Measurements from ENCODE around the gene HLCS. TPM values are rescaled to one million over a fixed set of nuclear protein-coding genes. Genes with fewer than 3 reads are reported as not detected.
A peak's percentile ranks its signal among the peaks of the same experiment; 100 is the strongest.

The HLCS gene
- polyA plus RNA-seq, 1 donor (not counting 4 experiments of a cell fraction or from before 2014, with no cell fraction given) = 11.5 TPM

DNA sequence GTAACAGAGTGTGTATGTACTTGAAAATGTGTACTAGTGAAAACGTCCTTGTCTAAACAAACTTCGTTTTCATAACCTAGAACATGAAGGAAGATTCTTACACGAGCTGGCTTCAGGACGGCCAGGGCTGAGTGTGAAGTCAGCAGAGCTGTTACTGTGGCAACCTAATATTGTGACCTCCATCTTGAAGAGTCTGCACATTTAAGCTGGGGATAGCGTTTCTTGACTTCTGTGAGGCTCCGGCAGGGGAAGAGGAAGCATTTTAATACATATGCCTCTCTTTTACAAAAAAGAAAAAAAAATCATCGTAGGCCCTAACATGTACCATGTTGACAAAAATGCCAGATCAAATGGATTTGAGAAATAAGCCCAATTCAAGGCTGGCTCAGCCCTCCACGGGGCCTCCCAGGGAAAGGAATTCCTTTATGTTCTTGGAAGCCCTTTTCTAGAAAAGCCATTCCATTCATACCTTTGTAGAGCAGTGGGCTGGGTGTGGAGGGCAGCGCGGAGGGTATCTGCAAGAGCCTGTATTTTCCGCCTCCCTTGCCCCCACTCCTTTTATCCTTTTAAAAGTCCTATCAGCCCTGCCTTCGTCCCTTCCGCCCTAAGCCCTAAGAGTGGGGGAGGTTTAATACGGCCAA lies 216.4 kb downstream of the HLCS start:
- DNase-seq (ENCODE audit: low read depth, low spot score) = no peak
- TF ChIP-seq, protein P1, sequence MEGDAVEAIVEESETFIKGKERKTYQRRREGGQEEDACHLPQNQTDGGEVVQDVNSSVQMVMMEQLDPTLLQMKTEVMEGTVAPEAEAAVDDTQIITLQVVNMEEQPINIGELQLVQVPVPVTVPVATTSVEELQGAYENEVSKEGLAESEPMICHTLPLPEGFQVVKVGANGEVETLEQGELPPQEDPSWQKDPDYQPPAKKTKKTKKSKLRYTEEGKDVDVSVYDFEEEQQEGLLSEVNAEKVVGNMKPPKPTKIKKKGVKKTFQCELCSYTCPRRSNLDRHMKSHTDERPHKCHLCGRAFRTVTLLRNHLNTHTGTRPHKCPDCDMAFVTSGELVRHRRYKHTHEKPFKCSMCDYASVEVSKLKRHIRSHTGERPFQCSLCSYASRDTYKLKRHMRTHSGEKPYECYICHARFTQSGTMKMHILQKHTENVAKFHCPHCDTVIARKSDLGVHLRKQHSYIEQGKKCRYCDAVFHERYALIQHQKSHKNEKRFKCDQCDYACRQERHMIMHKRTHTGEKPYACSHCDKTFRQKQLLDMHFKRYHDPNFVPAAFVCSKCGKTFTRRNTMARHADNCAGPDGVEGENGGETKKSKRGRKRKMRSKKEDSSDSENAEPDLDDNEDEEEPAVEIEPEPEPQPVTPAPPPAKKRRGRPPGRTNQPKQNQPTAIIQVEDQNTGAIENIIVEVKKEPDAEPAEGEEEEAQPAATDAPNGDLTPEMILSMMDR (optimal IDR thresholded peaks at IDR 0.05 in 1 of 3, IDR thresholded peaks at IDR 0.05 in 1 of 3, conservative IDR thresholded peaks at IDR 0.05 in 1 of 3; ENCODE audit: extremely low read depth in 1 of 3, insufficient read depth in 2 of 3, low read length in 3 of 3) = no peak
- TF ChIP-seq EZH2 (IDR thresholded peaks at IDR 0.05; ENCODE audit: low read length) = no peak
- FAIRE-seq = no peak
- Histone ChIP-seq H3K4me2 (ENCODE audit: control insufficient read depth, extremely low read depth, insufficient read depth, low read depth, low read length) (no peak overlapping the region), H3K9me3 (ENCODE audit: control insufficient read depth, low read depth, low read length) (no peaks in the 10 kb centered on the region), H3K27me3 (ENCODE audit: control insufficient read depth, extremely low read depth, insufficient read depth, low read length) (peaks cover 23% of the 10 kb centered on the region), H3K4me3 (ENCODE audit: control insufficient read depth in 2 of 3, extremely low read depth in 1 of 3, insufficient read depth in 2 of 3, low read depth in 1 of 3, low read length in 3 of 3) (no peak overlapping the region), H3K4me1 (ENCODE audit: control insufficient read depth, extremely low read depth, insufficient read depth, low read length) (peaks cover 9% of the 10 kb centered on the region), H3K9me1 (ENCODE audit: control insufficient read depth, extremely low read depth, insufficient read depth, low read length) (no peaks in the 10 kb centered on the region), H3K27ac (ENCODE audit: control insufficient read depth, insufficient read depth, low read length) (no peak overlapping the region), H3K79me2 (ENCODE audit: control insufficient read depth, insufficient read depth, low read length) (no peaks in the 10 kb centered on the region), H3K9ac (ENCODE audit: control insufficient read depth, extremely low read depth, insufficient read depth, low read length) (no peak overlapping the region), H2AFZ (ENCODE audit: control insufficient read depth, low read length) (no peak overlapping the region), H4K20me1 (ENCODE audit: control insufficient read depth, extremely low read depth, insufficient read depth, low read length) (no peaks in the 10 kb centered on the region), H3K36me3 (ENCODE audit: control insufficient read depth in 2 of 2, extremely low read depth in 1 of 2, insufficient read depth in 2 of 2, low read length in 2 of 2) (no peaks in the 10 kb centered on the region)
- dilution Hi-C loops (cut with MboI; ENCODE audit: extremely low pct_ligation_motif_present, low sequenced_read_pairs) = no loop called here

DNA sequence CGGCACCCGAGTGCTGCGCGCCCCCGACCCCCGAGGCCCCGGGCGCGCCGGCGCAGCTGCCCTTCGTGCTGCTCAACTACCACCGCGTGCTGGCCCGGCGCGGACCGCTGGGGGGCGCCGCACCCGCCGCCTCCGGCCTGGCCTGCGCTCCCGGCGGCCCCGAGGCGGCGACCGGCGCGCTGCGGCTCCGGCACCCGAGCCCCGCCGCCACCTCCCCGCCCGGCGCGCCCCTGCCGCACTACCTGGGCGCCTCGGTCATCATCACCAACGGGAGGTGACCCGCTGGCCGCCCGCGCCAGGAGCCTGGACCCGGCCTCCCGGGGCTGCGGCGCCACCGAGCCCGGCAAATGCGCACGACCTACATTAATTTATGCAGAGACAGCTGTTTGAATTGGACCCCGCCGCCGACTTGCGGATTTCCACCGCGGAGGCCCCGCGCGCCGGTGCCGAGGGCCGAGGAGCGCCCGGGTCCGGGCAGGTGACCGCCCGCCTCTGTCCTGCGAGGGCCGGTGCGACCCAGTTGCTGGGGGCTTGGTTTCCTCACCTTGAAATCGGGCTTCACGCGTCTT lies 218.6 kb downstream of the HLCS start:
- Histone ChIP-seq H3K4me2 (ENCODE audit: control insufficient read depth, extremely low read depth, insufficient read depth, low read depth, low read length) (peak overlapping the region; percentile 57), H4K20me1 (ENCODE audit: control insufficient read depth, extremely low read depth, insufficient read depth, low read length) (no peaks in the 10 kb centered on the region), H3K36me3 (ENCODE audit: control insufficient read depth in 2 of 2, extremely low read depth in 1 of 2, insufficient read depth in 2 of 2, low read length in 2 of 2) (no peaks in the 10 kb centered on the region), H3K9me3 (ENCODE audit: control insufficient read depth, low read depth, low read length) (no peaks in the 10 kb centered on the region), H2AFZ (ENCODE audit: control insufficient read depth, low read length) (no peak overlapping the region), H3K4me1 (ENCODE audit: control insufficient read depth, extremely low read depth, insufficient read depth, low read length) (peaks cover 3% of the 10 kb centered on the region), H3K27me3 (ENCODE audit: control insufficient read depth, extremely low read depth, insufficient read depth, low read length) (peaks cover 38% of the 10 kb centered on the region), H3K4me3 (ENCODE audit: control insufficient read depth in 2 of 3, extremely low read depth in 1 of 3, insufficient read depth in 2 of 3, low read depth in 1 of 3, low read length in 3 of 3) (peak overlapping the region; percentile 20 to 29 (median 22)), H3K9ac (ENCODE audit: control insufficient read depth, extremely low read depth, insufficient read depth, low read length) (peak overlapping the region; percentile 10), H3K9me1 (ENCODE audit: control insufficient read depth, extremely low read depth, insufficient read depth, low read length) (no peaks in the 10 kb centered on the region), H3K27ac (ENCODE audit: control insufficient read depth, insufficient read depth, low read length) (no peak overlapping the region), H3K79me2 (ENCODE audit: control insufficient read depth, insufficient read depth, low read length) (no peaks in the 10 kb centered on the region)
- no peak for TF ChIP-seq EZH2 (IDR thresholded peaks at IDR 0.05; ENCODE audit: low read length)
- TF ChIP-seq, protein P1 (optimal IDR thresholded peaks at IDR 0.05 in 1 of 3, IDR thresholded peaks at IDR 0.05 in 1 of 3, conservative IDR thresholded peaks at IDR 0.05 in 1 of 3; ENCODE audit: extremely low read depth in 1 of 3, insufficient read depth in 2 of 3, low read length in 3 of 3) = peak in 2 of 3 experiments; percentile 33 to 72
- dilution Hi-C loops (cut with MboI; ENCODE audit: extremely low pct_ligation_motif_present, low sequenced_read_pairs) = no loop called here
- DNase-seq (ENCODE audit: low read depth, low spot score) (no peak), FAIRE-seq (no peak)
